H9 (cell line): ENCODE data around the gene DCLRE1B. TPM values are rescaled to one million over a fixed set of nuclear protein-coding genes. Genes with fewer than 3 reads are reported as not detected.

Source experiments
- DNase-seq: peaks from one replicate; pipeline ENCODE4 v3.0.0-alpha.2; 2017
- H2AFZ ChIP-seq: one replicate; pipeline ENCODE4 v1.6.1; 2013; ENCODE audit warnings: mild to moderate bottlenecking, low read length, control low read depth, moderate library complexity
- H2AK5ac ChIP-seq: 2 replicates; pipeline ENCODE4 v1.6.1; 2013; ENCODE audit warnings: low read length, control low read depth, mixed read lengths; ENCODE audit not compliant: insufficient read length
- H2BK120ac ChIP-seq: one replicate; pipeline ENCODE4 v1.6.1; 2013; ENCODE audit warnings: low read depth, mild to moderate bottlenecking, low read length, control low read depth, inconsistent platforms; ENCODE audit not compliant: poor library complexity, severe bottlenecking
- H2BK12ac ChIP-seq: 2 replicates; pipeline ENCODE4 v1.6.1; 2013; ENCODE audit warnings: low read length, control low read depth, mixed read lengths, low read depth; ENCODE audit not compliant: insufficient read length
- H2BK15ac ChIP-seq: 2 replicates; pipeline ENCODE4 v1.6.1; 2013; ENCODE audit warnings: low read depth, low read length, control low read depth
- H2BK20ac ChIP-seq: one replicate; pipeline ENCODE4 v1.6.1; 2013; ENCODE audit warnings: low read depth, mild to moderate bottlenecking, low read length, control low read depth, inconsistent platforms; ENCODE audit not compliant: poor library complexity, severe bottlenecking
- H2BK5ac ChIP-seq: 2 replicates; pipeline ENCODE4 v1.6.1; 2013; ENCODE audit warnings: low read length, control low read depth, mixed read lengths; ENCODE audit not compliant: insufficient read length
- H3K14ac ChIP-seq: 2 replicates; pipeline ENCODE4 v1.6.1; 2013; ENCODE audit warnings: low read length, control low read depth; ENCODE audit not compliant: insufficient read depth
- H3K18ac ChIP-seq: 2 replicates; pipeline ENCODE4 v1.6.1; 2013; ENCODE audit warnings: low read depth, mild to moderate bottlenecking, mixed read lengths, low read length, control low read depth; ENCODE audit not compliant: insufficient read length
- H3K23ac ChIP-seq: 2 replicates; pipeline ENCODE4 v1.6.1; 2013; ENCODE audit warnings: low read length, control low read depth, mixed read lengths, low read depth; ENCODE audit not compliant: insufficient read length
- H3K23me2 ChIP-seq: 2 replicates; pipeline ENCODE4 v1.6.1; 2013; ENCODE audit warnings: low read depth, mild to moderate bottlenecking, mixed read lengths, low read length, control low read depth; ENCODE audit not compliant: insufficient read length, poor library complexity, severe bottlenecking
- H3K27ac ChIP-seq: 2 replicates; pipeline ENCODE4 v1.5.1; 2013; ENCODE audit warnings: low read length, control low read depth, mixed read lengths, low read depth; ENCODE audit not compliant: insufficient read length
- H3K27me3 ChIP-seq: 2 replicates; pipeline ENCODE4 v1.6.1; 2013; ENCODE audit warnings: low read length, control low read depth, inconsistent platforms; ENCODE audit not compliant: insufficient read depth
- H3K4ac ChIP-seq: 2 replicates; pipeline ENCODE4 v1.6.1; 2013; ENCODE audit warnings: low read depth, mild to moderate bottlenecking, control low read depth, inconsistent platforms, low read length, moderate library complexity
- H3K4me1 ChIP-seq: 2 replicates; pipeline ENCODE4 v1.6.1; 2013; ENCODE audit warnings: low read length, control low read depth, inconsistent platforms; ENCODE audit not compliant: insufficient read depth
- H3K4me2 ChIP-seq: 2 replicates; pipeline ENCODE4 v1.6.1; 2013; ENCODE audit warnings: low read length, control low read depth, mixed read lengths; ENCODE audit not compliant: insufficient read length, insufficient read depth
- H3K56ac ChIP-seq: 2 replicates; pipeline ENCODE4 v1.6.1; 2013; ENCODE audit warnings: low read depth, mild to moderate bottlenecking, mixed read lengths, low read length, control low read depth; ENCODE audit not compliant: insufficient read length
- H3K79me1 ChIP-seq: 2 replicates; pipeline ENCODE4 v1.6.1; 2013; ENCODE audit warnings: low read depth, mild to moderate bottlenecking, moderate library complexity, low read length, control low read depth, inconsistent platforms; ENCODE audit not compliant: insufficient read depth, poor library complexity, severe bottlenecking
- H3K79me2 ChIP-seq: 2 replicates; pipeline ENCODE4 v1.6.1; 2013; ENCODE audit warnings: low read length, control low read depth, inconsistent platforms; ENCODE audit not compliant: insufficient read depth
- H3K9ac ChIP-seq: 2 replicates; pipeline ENCODE4 v1.6.1; 2013; ENCODE audit warnings: low read length, control low read depth, mixed read lengths; ENCODE audit not compliant: insufficient read length; ENCODE audit errors: extremely low read depth
- H3K9me3 ChIP-seq: one replicate; pipeline ENCODE4 v1.6.1; 2013; ENCODE audit warnings: low read depth, low read length, inconsistent platforms; ENCODE audit not compliant: control insufficient read depth
- H3T11ph ChIP-seq: one replicate; pipeline ENCODE4 v1.6.1; 2013; ENCODE audit warnings: mild to moderate bottlenecking, low read length, control low read depth, inconsistent platforms
- H4K20me1 ChIP-seq: one replicate; pipeline ENCODE4 v1.6.1; 2013; ENCODE audit not compliant: control insufficient read depth, insufficient read length, insufficient read depth
- H4K5ac ChIP-seq: 2 replicates; pipeline ENCODE4 v1.6.1; 2013; ENCODE audit warnings: low read depth, mild to moderate bottlenecking, mixed read lengths, low read length, control low read depth; ENCODE audit not compliant: insufficient read length
- H4K8ac ChIP-seq: replicated peaks from 2 replicates; pipeline ENCODE4 v1.6.1; 2013; ENCODE audit warnings: low read length, control low read depth, mixed read lengths, low read depth; ENCODE audit not compliant: insufficient read length
- H4K91ac ChIP-seq: 2 replicates; pipeline ENCODE4 v1.6.1; 2013; ENCODE audit warnings: low read depth, mild to moderate bottlenecking, moderate library complexity, mixed read lengths, low read length, control low read depth; ENCODE audit not compliant: insufficient read length
- H3K27ac Mint-ChIP-seq, 3 experiments: 2 replicates in 2 of 3; 3 replicates in 1 of 3; pipeline ENCODE4 v1.8.0; 2020 to 2021; ENCODE audit warnings: mixed read lengths in 3 of 3, mild to moderate bottlenecking in 1 of 3, moderate library complexity in 1 of 3
- H3K27me3 Mint-ChIP-seq: 2 replicates; pipeline ENCODE4 v1.8.0; 2021; ENCODE audit warnings: low read depth, mild to moderate bottlenecking, moderate library complexity, mixed read lengths
- H3K36me3 Mint-ChIP-seq, 3 experiments: 2 replicates in 2 of 3; 3 replicates in 1 of 3; pipeline ENCODE4 v1.8.0; 2020 to 2021; ENCODE audit warnings: low read depth in 3 of 3, mixed read lengths in 3 of 3; ENCODE audit not compliant: insufficient read depth in 1 of 3
- H3K4me1 Mint-ChIP-seq, 2 experiments: 2 replicates each; pipeline ENCODE4 v1.8.0; 2020; ENCODE audit warnings: mixed read lengths in 2 of 2
- H3K4me3 Mint-ChIP-seq, 2 experiments: 2 replicates in 1 of 2; 3 replicates in 1 of 2; pipeline ENCODE4 v1.8.0; 2020 to 2021; ENCODE audit warnings: mild to moderate bottlenecking in 2 of 2, mixed read lengths in 2 of 2, moderate library complexity in 1 of 2
- H3K9me3 Mint-ChIP-seq, 2 experiments: 2 replicates in 1 of 2; 3 replicates in 1 of 2; pipeline ENCODE4 v1.8.0; 2020; ENCODE audit warnings: mild to moderate bottlenecking in 2 of 2, mixed read lengths in 2 of 2, moderate library complexity in 1 of 2
- WGBS: extraction: QIAGEN DNeasy Blood & Tissue Kit; methylation state at CpG from one replicate; pipeline ENCODE4 v1.1.7; 2013; ENCODE audit warnings: missing lambda C conversion rate, low lambda C conversion rate, mixed read lengths; ENCODE audit not compliant: insufficient read length; ENCODE audit errors: extremely low coverage; 5-methylcytosine and 5-hydroxymethylcytosine counted together
- total RNA-seq: library from RNA; stranded (reverse); gene quantifications from 2 replicates; pipeline ENCODE4 v1.2.1, GENCODE V29; 2021
- TF ChIP-seq, protein P1 (sequence below): fragments of 200-600 bp; sonication (generic); conservative IDR thresholded peaks from 3 replicates; pipeline ENCODE4 v1.8.0; 2021; ENCODE audit warnings: antibody characterized with exemption, mild to moderate bottlenecking

The DCLRE1B gene
- total RNA-seq, 1 experiment from 2014 or later = 13.4 TPM

DNA sequence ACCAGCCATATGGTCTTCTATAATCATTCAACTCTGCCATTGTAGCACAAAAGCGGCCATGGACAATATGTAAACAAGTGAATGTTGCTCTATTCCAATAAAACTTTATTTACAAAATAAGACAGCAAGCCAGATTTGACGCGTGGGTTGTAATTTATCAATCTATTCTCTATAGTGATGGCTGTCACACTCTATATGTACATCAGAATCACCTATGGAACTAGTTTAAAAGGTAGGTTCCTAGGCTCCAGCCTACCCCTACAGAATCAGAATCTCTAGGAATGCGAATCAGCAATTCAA lies 25.4 kb upstream of the DCLRE1B start:
- H2AFZ ChIP-seq = no peak overlapping the region
- H4K8ac ChIP-seq = no peak overlapping the region
- H4K20me1 ChIP-seq = no peaks in the 10 kb centered on the region
- DNase-seq = no peak
- no peak overlapping the region for H3K18ac ChIP-seq
- no peak overlapping the region for H4K91ac ChIP-seq
- no peak overlapping the region for H2BK12ac ChIP-seq
- H2BK120ac ChIP-seq = no peak overlapping the region
- no peaks in the 10 kb centered on the region for H3K27me3 Mint-ChIP-seq
- H3K9me3 ChIP-seq = no peaks in the 10 kb centered on the region
- H2BK20ac ChIP-seq = no peak overlapping the region
- H3K36me3 Mint-ChIP-seq = no peaks in the 10 kb centered on the region
- no peaks in the 10 kb centered on the region for H3K23me2 ChIP-seq
- H2BK15ac ChIP-seq = no peak overlapping the region
- H3K4me3 Mint-ChIP-seq = no peak overlapping the region
- H3K4me1 ChIP-seq = no peaks in the 10 kb centered on the region
- H3K27ac ChIP-seq = no peak overlapping the region
- TF ChIP-seq, protein P1, sequence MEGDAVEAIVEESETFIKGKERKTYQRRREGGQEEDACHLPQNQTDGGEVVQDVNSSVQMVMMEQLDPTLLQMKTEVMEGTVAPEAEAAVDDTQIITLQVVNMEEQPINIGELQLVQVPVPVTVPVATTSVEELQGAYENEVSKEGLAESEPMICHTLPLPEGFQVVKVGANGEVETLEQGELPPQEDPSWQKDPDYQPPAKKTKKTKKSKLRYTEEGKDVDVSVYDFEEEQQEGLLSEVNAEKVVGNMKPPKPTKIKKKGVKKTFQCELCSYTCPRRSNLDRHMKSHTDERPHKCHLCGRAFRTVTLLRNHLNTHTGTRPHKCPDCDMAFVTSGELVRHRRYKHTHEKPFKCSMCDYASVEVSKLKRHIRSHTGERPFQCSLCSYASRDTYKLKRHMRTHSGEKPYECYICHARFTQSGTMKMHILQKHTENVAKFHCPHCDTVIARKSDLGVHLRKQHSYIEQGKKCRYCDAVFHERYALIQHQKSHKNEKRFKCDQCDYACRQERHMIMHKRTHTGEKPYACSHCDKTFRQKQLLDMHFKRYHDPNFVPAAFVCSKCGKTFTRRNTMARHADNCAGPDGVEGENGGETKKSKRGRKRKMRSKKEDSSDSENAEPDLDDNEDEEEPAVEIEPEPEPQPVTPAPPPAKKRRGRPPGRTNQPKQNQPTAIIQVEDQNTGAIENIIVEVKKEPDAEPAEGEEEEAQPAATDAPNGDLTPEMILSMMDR = no peak
- no peak overlapping the region for H2BK5ac ChIP-seq
- no peak overlapping the region for H3K27ac Mint-ChIP-seq
- H3K79me1 ChIP-seq = no peaks in the 10 kb centered on the region
- no peak overlapping the region for H4K5ac ChIP-seq
- no peak overlapping the region for H3K4ac ChIP-seq
- WGBS = no CpG with 5 or more reads among the region's 4 CpGs
- H3K9me3 Mint-ChIP-seq = no peaks in the 10 kb centered on the region
- H3K79me2 ChIP-seq = no peaks in the 10 kb centered on the region
- H3K4me1 Mint-ChIP-seq = peaks cover 9 to 17% of the 10 kb centered on the region in 2 experiments
- no peaks in the 10 kb centered on the region for H3K27me3 ChIP-seq
- no peak overlapping the region for H3K9ac ChIP-seq
- no peak overlapping the region for H2AK5ac ChIP-seq
- H3K56ac ChIP-seq = no peak overlapping the region
- H3K14ac ChIP-seq = no peak overlapping the region
- H3K23ac ChIP-seq = no peak overlapping the region
- H3K4me2 ChIP-seq = no peak overlapping the region
- H3T11ph ChIP-seq = no peak overlapping the region
